ENCODE results near the gene OR51S1.

DNA sequence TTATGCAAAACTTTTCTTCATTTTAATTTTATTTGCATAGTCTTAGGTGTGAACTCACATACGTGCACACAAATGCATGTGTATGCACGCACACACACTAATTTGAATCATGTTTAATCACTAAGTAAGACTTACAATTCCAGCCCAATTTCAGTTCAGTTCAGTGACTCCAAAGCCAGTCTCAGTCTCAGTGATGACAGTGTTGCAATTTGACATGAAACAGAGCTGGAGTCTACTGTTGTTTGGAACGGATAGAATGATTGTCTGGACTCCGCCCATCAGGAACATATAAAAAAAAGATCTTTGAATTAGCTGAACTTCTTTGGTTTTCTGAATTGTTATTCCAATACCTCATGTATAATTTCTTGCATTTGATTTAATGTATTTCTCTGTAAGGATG is 14.9 kb upstream of the OR51S1 start:
- TF ChIP-seq POLR2A (IDR thresholded peaks at IDR 0.05; ENCODE audit: low read depth, low read length), result no peak
- TF ChIP-seq MYC (IDR thresholded peaks at IDR 0.05; ENCODE audit: low read depth, low read length), result no peak
- TF ChIP-seq, protein P1, sequence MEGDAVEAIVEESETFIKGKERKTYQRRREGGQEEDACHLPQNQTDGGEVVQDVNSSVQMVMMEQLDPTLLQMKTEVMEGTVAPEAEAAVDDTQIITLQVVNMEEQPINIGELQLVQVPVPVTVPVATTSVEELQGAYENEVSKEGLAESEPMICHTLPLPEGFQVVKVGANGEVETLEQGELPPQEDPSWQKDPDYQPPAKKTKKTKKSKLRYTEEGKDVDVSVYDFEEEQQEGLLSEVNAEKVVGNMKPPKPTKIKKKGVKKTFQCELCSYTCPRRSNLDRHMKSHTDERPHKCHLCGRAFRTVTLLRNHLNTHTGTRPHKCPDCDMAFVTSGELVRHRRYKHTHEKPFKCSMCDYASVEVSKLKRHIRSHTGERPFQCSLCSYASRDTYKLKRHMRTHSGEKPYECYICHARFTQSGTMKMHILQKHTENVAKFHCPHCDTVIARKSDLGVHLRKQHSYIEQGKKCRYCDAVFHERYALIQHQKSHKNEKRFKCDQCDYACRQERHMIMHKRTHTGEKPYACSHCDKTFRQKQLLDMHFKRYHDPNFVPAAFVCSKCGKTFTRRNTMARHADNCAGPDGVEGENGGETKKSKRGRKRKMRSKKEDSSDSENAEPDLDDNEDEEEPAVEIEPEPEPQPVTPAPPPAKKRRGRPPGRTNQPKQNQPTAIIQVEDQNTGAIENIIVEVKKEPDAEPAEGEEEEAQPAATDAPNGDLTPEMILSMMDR (IDR thresholded peaks at IDR 0.05; ENCODE audit: extremely low read depth in 1 of 2, insufficient read depth in 1 of 2, low read depth in 1 of 2, low read length in 2 of 2), result no peak
- TF ChIP-seq EZH2 (IDR thresholded peaks at IDR 0.05; ENCODE audit: borderline replicate concordance, low read depth, low read length, severe bottlenecking), result no peak
- TF ChIP-seq, protein P2, sequence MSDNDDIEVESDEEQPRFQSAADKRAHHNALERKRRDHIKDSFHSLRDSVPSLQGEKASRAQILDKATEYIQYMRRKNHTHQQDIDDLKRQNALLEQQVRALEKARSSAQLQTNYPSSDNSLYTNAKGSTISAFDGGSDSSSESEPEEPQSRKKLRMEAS (IDR thresholded peaks at IDR 0.05; ENCODE audit: insufficient read depth, insufficient read length), result no peak
- no peak for TF ChIP-seq POLR2AphosphoS5 (IDR thresholded peaks at IDR 0.05; ENCODE audit: insufficient read depth, low read depth, low read length)
- no peak for TF ChIP-seq JUN (IDR thresholded peaks at IDR 0.05; ENCODE audit: borderline replicate concordance, insufficient read depth, insufficient read length, low read depth)
- TF ChIP-seq FOS (IDR thresholded peaks at IDR 0.05; ENCODE audit: borderline replicate concordance, insufficient read depth, low read length), result no peak

Data from endothelial cell of umbilical vein (primary cell).